Activated effector memory CD4-positive, alpha-beta T cell treated with Interleukin-2 at 50 U/mL for 16 hours (primary cell): Measurements from ENCODE around the gene CBR3.

Experiments used
- DNase-seq: peaks from one replicate; pipeline ENCODE4 v3.0.0-alpha.2; 2020

The CBR3 gene

GRCh38 chr21:36186506-36187399 lies 51.9 kb downstream of the CBR3 start:
- no peak for DNase-seq

- DNase-seq = no peak
These were observed 53.3 kb downstream of the CBR3 start for GRCh38 chr21:36188081-36188681.

DNA sequence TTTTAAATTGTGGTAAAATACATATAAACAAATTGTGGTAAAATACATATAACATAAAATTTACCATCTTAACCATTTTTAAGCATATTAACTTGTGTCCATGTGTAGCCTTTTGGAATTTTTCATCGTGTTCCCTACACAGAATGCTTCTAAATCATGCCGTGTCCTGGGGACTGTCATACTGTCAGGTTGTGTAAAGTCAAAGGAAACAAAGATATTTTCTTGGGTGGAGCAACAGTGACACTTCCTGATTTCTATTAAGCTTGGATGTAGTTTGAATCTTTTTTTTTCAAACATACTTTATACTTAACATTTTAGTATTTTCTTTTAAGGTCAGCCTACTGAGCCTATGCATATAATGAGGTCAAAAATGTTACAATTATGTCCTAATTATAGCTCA lies 54.1 kb downstream of the CBR3 start:
- DNase-seq = no peak

- no peak for DNase-seq
These were observed 55.9 kb downstream of the CBR3 start for GRCh38 chr21:36190736-36191135.

- no peak for DNase-seq
These were observed 58.3 kb downstream of the CBR3 start for GRCh38 chr21:36193200-36193599.

DNA sequence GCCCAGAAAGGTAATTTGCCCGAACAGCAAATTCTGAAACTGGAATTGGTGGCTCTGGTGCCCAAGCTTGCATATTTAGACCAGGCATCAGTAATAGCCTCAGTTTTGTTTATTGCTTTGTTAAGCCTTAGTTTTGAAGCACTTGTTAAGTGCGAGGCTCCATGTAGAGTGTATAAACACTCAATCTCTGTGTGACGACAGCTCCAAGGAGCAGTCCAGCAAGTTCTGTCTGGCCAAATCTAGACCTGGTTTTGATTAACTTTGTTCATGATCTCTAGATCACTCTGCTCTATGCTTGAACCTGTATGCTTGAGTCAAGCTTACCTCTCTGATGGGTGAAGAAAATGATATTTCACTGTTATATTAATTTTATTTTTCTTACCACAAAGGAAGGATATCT lies 59.1 kb downstream of the CBR3 start:
- DNase-seq = no peak

- DNase-seq = no peak
These were observed 60.7 kb downstream of the CBR3 start for GRCh38 chr21:36195613-36196012.
